B cell (primary cell): ENCODE measurements around the gene PIWIL4. TPM values are rescaled to one million over a fixed set of nuclear protein-coding genes. Genes with fewer than 3 reads are reported as not detected.

ENCODE experiments used
- ATAC-seq: fragments of 200-7000 bp; cut with Tn5 transposase; one replicate; pipeline ENCODE4 v1.10.0; 2021; ENCODE audit warnings: low read depth, mild to moderate bottlenecking, moderate number of reproducible peaks, moderate library complexity
- CTCF ChIA-PET: fragments of 350-600 bp; sonication (Branson Sonifier 250); formaldehyde crosslinking; loops from one replicate; lab custom pipeline; 2021; ENCODE audit warnings: antibody characterized with exemption, inconsistent platforms; lab: Charles Lee
- POLR2A ChIA-PET: fragments of 350-600 bp; sonication (Branson Sonifier 250); formaldehyde crosslinking; loops from one replicate; lab custom pipeline; 2021; ENCODE audit warnings: antibody characterized with exemption; lab: Charles Lee
- DNase-seq: peaks from one replicate; pipeline ENCODE4 v3.0.0; 2013
- H2AFZ ChIP-seq: 2 replicates; pipeline ENCODE4 v1.6.1; 2012; ENCODE audit warnings: mild to moderate bottlenecking, low read depth, low read length; ENCODE audit not compliant: insufficient read depth, poor library complexity, severe bottlenecking
- H3K27ac ChIP-seq, 2 donors: 1 replicate in 1 of 2; 2 replicates in 1 of 2; pipeline ENCODE4 v1.5.1; 2012 to 2013; ENCODE audit warnings: low read length in 2 of 2, mild to moderate bottlenecking in 2 of 2, moderate library complexity in 1 of 2
- H3K27me3 ChIP-seq, 4 experiments: fragments of 200-600 bp in 1 of 4; sonication (generic) in 1 of 4; replicated peaks in 1 of 4; 1 replicate in 2 of 4; 2 replicates in 2 of 4; pipeline versions ENCODE4 v1.6.1 to v1.7.0; 2013 to 2016; ENCODE audit warnings: low read length in 3 of 4, mild to moderate bottlenecking in 2 of 4, mixed read lengths in 1 of 4, moderate library complexity in 1 of 4; ENCODE audit not compliant: insufficient read depth in 4 of 4, control insufficient read depth in 3 of 4; ENCODE audit errors: control extremely low read depth in 1 of 4
- H3K36me3 ChIP-seq, 2 experiments: replicated peaks in 1 of 2; 1 replicate in 1 of 2; 2 replicates in 1 of 2; pipeline versions ENCODE4 v1.6.1 to v1.7.1; 2013; ENCODE audit warnings: low read length in 1 of 2; ENCODE audit not compliant: insufficient read depth in 2 of 2, control insufficient read depth in 1 of 2; ENCODE audit errors: control extremely low read depth in 1 of 2, extremely low read depth in 1 of 2
- H3K4me1 ChIP-seq, 2 donors: fragments of 200-600 bp in 1 of 2; sonication (generic) in 1 of 2; 1 replicate in 1 of 2; 2 replicates in 1 of 2; pipeline versions ENCODE4 v1.5.1 to v1.6.1; 2013 to 2017; ENCODE audit warnings: low read length in 2 of 2; ENCODE audit not compliant: control insufficient read depth in 2 of 2, insufficient read depth in 2 of 2
- H3K4me2 ChIP-seq: replicated peaks from 2 replicates; pipeline ENCODE3; 2012; ENCODE audit warnings: mild to moderate bottlenecking, low read depth, low read length; ENCODE audit not compliant: poor library complexity, severe bottlenecking
- H3K4me3 ChIP-seq, 5 experiments: fragments of 200-600 bp in 1 of 5; sonication (generic) in 1 of 5; 1 replicate in 3 of 5; 2 replicates in 2 of 5; pipeline versions ENCODE4 v1.5.1 to v1.7.0; 2011 to 2016; ENCODE audit warnings: low read length in 4 of 5, mild to moderate bottlenecking in 4 of 5, low read depth in 2 of 5, control low read depth in 1 of 5, moderate library complexity in 1 of 5; ENCODE audit not compliant: insufficient read depth in 1 of 5; ENCODE audit errors: control extremely low read depth in 1 of 5, extremely low read depth in 1 of 5
- H3K79me2 ChIP-seq: fragments of 200-600 bp; sonication (generic); one replicate; pipeline ENCODE4 v1.6.0; 2016; ENCODE audit warnings: low read length; ENCODE audit not compliant: control insufficient read depth, insufficient read depth
- H3K9ac ChIP-seq: fragments of 200-600 bp; sonication (generic); 2 replicates; pipeline ENCODE4 v1.6.1; 2017; ENCODE audit warnings: mild to moderate bottlenecking, low read length, moderate library complexity
- H3K9me3 ChIP-seq, 3 donors: one replicate each; pipeline versions ENCODE4 v1.6.1 to v1.7.1; 2013; ENCODE audit warnings: low read length in 2 of 3; ENCODE audit not compliant: control insufficient read depth in 2 of 3, insufficient read depth in 1 of 3; ENCODE audit errors: control extremely low read depth in 1 of 3
- H4K20me1 ChIP-seq: 2 replicates; pipeline ENCODE4 v1.6.0; 2012; ENCODE audit warnings: mild to moderate bottlenecking, low read length; ENCODE audit not compliant: insufficient read depth, control insufficient read depth, poor library complexity, severe bottlenecking
- H3K27ac Mint-ChIP-seq: one replicate; pipeline ENCODE4 v1.8.0; 2021; ENCODE audit warnings: mixed read lengths
- H3K27me3 Mint-ChIP-seq: one replicate; pipeline ENCODE4 v1.8.0; 2021; ENCODE audit warnings: mixed read lengths
- H3K4me1 Mint-ChIP-seq: one replicate; pipeline ENCODE4 v1.8.0; 2021; ENCODE audit warnings: mixed read lengths
- H3K4me3 Mint-ChIP-seq: one replicate; pipeline ENCODE4 v1.8.0; 2021; ENCODE audit warnings: mixed read lengths
- H3K9me3 Mint-ChIP-seq: one replicate; pipeline ENCODE4 v1.8.0; 2022; ENCODE audit warnings: mixed read lengths; ENCODE audit not compliant: insufficient read depth
- CTCF ChIP-seq: fragments of 200-600 bp; IDR thresholded peaks from one replicate; pipeline ENCODE4 v1.8.0; 2022; ENCODE audit warnings: antibody characterized with exemption, mild to moderate bottlenecking
- EZH2 ChIP-seq: IDR thresholded peaks from 2 replicates; pipeline ENCODE4 v1.6.1; 2012; ENCODE audit warnings: borderline replicate concordance, low read depth, mild to moderate bottlenecking, moderate library complexity, low read length; ENCODE audit not compliant: insufficient read depth, poor library complexity, severe bottlenecking
- WGBS: methylation state at CpG from one replicate; pipeline ENCODE4 v1.1.5; 2013; ENCODE audit warnings: missing lambda C conversion rate; ENCODE audit not compliant: insufficient coverage; 5-methylcytosine and 5-hydroxymethylcytosine counted together
- intact Hi-C: fragments of 100-400 bp; cut with micrococcal nuclease; formaldehyde crosslinking; loops from one replicate; pipeline ENCODE4 v1.10.0; 2022
- polyA plus RNA-seq: library from polyadenylated mRNA; depleted of rRNA; stranded (reverse); fragments of >200 nt; gene quantifications from 2 replicates; pipeline ENCODE4 v1.2.3, GENCODE V29; 2012
- total RNA-seq, 2 donors: library from RNA; stranded (reverse); fragments of 120-200 nt in 1 of 2; gene quantifications; 1 replicate in 1 of 2; 2 replicates in 1 of 2; pipeline versions ENCODE4 v1.2.3 to v1.2.4, GENCODE V29; 2013 to 2022

Gene PIWIL4
- total and polyA plus RNA-seq, 2 donors (not counting 1 experiment from before 2014, with no cell fraction given) = 0.67 to 1.4 TPM

GRCh38 chr11:94537031-94537600 lies 30.1 kb upstream of the PIWIL4 start:
- no peak overlapping the region for H3K27ac ChIP-seq
- Mint-ChIP-seq H3K27me3 (peaks cover 29% of the 10 kb centered on the region), H3K4me1 (no peaks in the 10 kb centered on the region), H3K27ac (no peak overlapping the region), H3K9me3 (no peaks in the 10 kb centered on the region), H3K4me3 (no peak overlapping the region)
- no peak overlapping the region for H3K4me3 ChIP-seq
- H3K27me3 ChIP-seq = peaks cover 0 to 8% (median 0%) of the 10 kb centered on the region in 4 experiments
- no peak overlapping the region for H2AFZ ChIP-seq
- POLR2A ChIA-PET = no interaction called here
- H3K36me3 ChIP-seq = no peaks in the 10 kb centered on the region
- no peak for ATAC-seq
- H3K79me2 ChIP-seq = no peaks in the 10 kb centered on the region
- H3K4me2 ChIP-seq = no peak overlapping the region
- no peaks in the 10 kb centered on the region for H4K20me1 ChIP-seq
- H3K9ac ChIP-seq = no peak overlapping the region
- no peaks in the 10 kb centered on the region for H3K4me1 ChIP-seq
- TF ChIP-seq EZH2 (no peak), CTCF (no peak)
- no CpG with 5 or more reads among the region's 3 CpGs for WGBS
- CTCF ChIA-PET = interaction anchor here (1.6 to 2.8 kb wide), 2 partner anchors 17 to 32 kb away, joined by 3 to 11 read pairs; no protein-coding TSS in a partner anchor
- no peak for DNase-seq
- no peaks in the 10 kb centered on the region for H3K9me3 ChIP-seq
- intact Hi-C loops = no loop called here

- H3K27me3 ChIP-seq = peaks cover 0 to 8% (median 0%) of the 10 kb centered on the region in 4 experiments
- intact Hi-C loops = no loop called here
- H3K4me3 Mint-ChIP-seq = no peak overlapping the region
- H2AFZ ChIP-seq = no peak overlapping the region
- H3K36me3 ChIP-seq = no peaks in the 10 kb centered on the region
- no peak overlapping the region for H3K9ac ChIP-seq
- no peaks in the 10 kb centered on the region for H3K9me3 ChIP-seq
- TF ChIP-seq EZH2 (no peak), CTCF (no peak)
- ATAC-seq (no peak), DNase-seq (no peak)
- peaks cover 6 to 9% of the 10 kb centered on the region in 2 donors for H3K4me1 ChIP-seq
- H3K9me3 Mint-ChIP-seq = no peaks in the 10 kb centered on the region
- CTCF ChIA-PET = no interaction called here
- no peak overlapping the region for H3K27ac Mint-ChIP-seq
- H3K27ac ChIP-seq = no peak overlapping the region
- peaks cover 25% of the 10 kb centered on the region for H3K27me3 Mint-ChIP-seq
- H3K4me2 ChIP-seq = no peak overlapping the region
- H3K4me3 ChIP-seq = no peak overlapping the region
- no peaks in the 10 kb centered on the region for H4K20me1 ChIP-seq
- POLR2A ChIA-PET = no interaction called here
- H3K79me2 ChIP-seq = no peaks in the 10 kb centered on the region
- H3K4me1 Mint-ChIP-seq = peaks cover 12% of the 10 kb centered on the region
- WGBS = 17% methylated on average over 1 of the region's 1 CpG
Observed at GRCh38 chr11:94539420-94539819, 27.7 kb upstream of the PIWIL4 start.
